GM12878 (cell line): Measurements from ENCODE around the gene CCDC190. TPM values are rescaled to one million over a fixed set of nuclear protein-coding genes. Genes with fewer than 3 reads are reported as not detected.

Experiments
- ATAC-seq: fragments of 200-7000 bp; cut with Tn5 transposase; 3 replicates; pipeline ENCODE4 v1.9.1; 2020; ENCODE audit warnings: mild to moderate bottlenecking, moderate library complexity
- BruUV-seq: library from RNA; stranded (reverse); fragments of 400-500 nt; replicated peaks from 2 replicates; lab custom pipeline; 2021; lab: Mats Ljungman, UMichigan
- CTCF ChIA-PET: fragments of 300-600 bp; sonication (Branson Sonifier 250); formaldehyde crosslinking; extraction: SDS; loops from one replicate; lab custom pipeline; 2021; ENCODE audit warnings: inconsistent platforms; lab: Yijun Ruan, JAX
- POLR2A ChIA-PET: fragments of 350-600 bp; formaldehyde crosslinking; extraction: SDS; loops from one replicate; lab custom pipeline; 2021; ENCODE audit warnings: inconsistent platforms; lab: Charles Lee
- RAD21 ChIA-PET: fragments of 300-600 bp; sonication (Branson Sonifier 250); formaldehyde crosslinking; loops from one replicate; lab custom pipeline; 2023; ENCODE audit warnings: antibody characterized with exemption; ENCODE audit not compliant: unreplicated experiment; lab: Charles Lee
- SMC1A ChIA-PET: fragments of 300-600 bp; sonication (Branson Sonifier 250); formaldehyde crosslinking; loops from one replicate; lab custom pipeline; 2023; ENCODE audit not compliant: unreplicated experiment, uncharacterized antibody; lab: Charles Lee
- DNase-seq: peaks from one replicate; pipeline ENCODE4 v3.0.0-alpha.2; 2011; ENCODE audit warnings: low read depth, low spot score
- FAIRE-seq: peaks from 3 replicates; lab custom pipeline; 2011; peaks lifted over from hg19 to GRCh38; lab: Jason Lieb, UNC
- H2AFZ ChIP-seq: 2 replicates; pipeline ENCODE4 v1.6.0; 2011; ENCODE audit warnings: low read depth, low read length, control low read depth; ENCODE audit not compliant: control insufficient read depth
- H3K27ac ChIP-seq: 2 replicates; pipeline ENCODE4 v1.5.1; 2011; ENCODE audit warnings: control low read depth; ENCODE audit not compliant: control insufficient read depth, insufficient read depth
- H3K27me3 ChIP-seq, 2 experiments: replicated peaks in 1 of 2; 2 replicates each; pipeline versions ENCODE4 v1.6.0 to v1.6.1; 2011; ENCODE audit warnings: low read length in 1 of 2; ENCODE audit not compliant: control insufficient read depth in 2 of 2, insufficient read depth in 2 of 2
- H3K36me3 ChIP-seq, 2 experiments: 2 replicates each; pipeline ENCODE4 v1.5.1; 2011; ENCODE audit warnings: low read length in 1 of 2; ENCODE audit not compliant: control insufficient read depth in 2 of 2, insufficient read depth in 2 of 2
- H3K4me1 ChIP-seq: 2 replicates; pipeline ENCODE4 v1.6.1; 2011; ENCODE audit warnings: mild to moderate bottlenecking, low read length, moderate library complexity, mixed read lengths; ENCODE audit not compliant: control insufficient read depth, insufficient read depth
- H3K4me2 ChIP-seq: 2 replicates; pipeline ENCODE4 v1.6.0; 2011; ENCODE audit warnings: control low read depth; ENCODE audit not compliant: control insufficient read depth, insufficient read depth
- H3K4me3 ChIP-seq: fragments of 200-600 bp; sonication (generic); 2 replicates; pipeline ENCODE4 v1.5.1; 2016
- H3K79me2 ChIP-seq: 2 replicates; pipeline ENCODE4 v1.6.0; 2011; ENCODE audit warnings: low read length; ENCODE audit not compliant: control insufficient read depth, insufficient read depth
- H3K9ac ChIP-seq: 2 replicates; pipeline ENCODE4 v1.8.0; 2011; ENCODE audit warnings: low read length, control low read depth, mixed read lengths; ENCODE audit not compliant: control insufficient read depth, insufficient read depth
- H3K9me3 ChIP-seq: replicated peaks from 3 replicates; pipeline ENCODE4 v1.5.1; 2011; ENCODE audit warnings: mild to moderate bottlenecking, low read length; ENCODE audit not compliant: control insufficient read depth, insufficient read depth
- H4K20me1 ChIP-seq: 2 replicates; pipeline ENCODE4 v1.6.0; 2011; ENCODE audit not compliant: control insufficient read depth, insufficient read depth
- BCL3 ChIP-seq: IDR thresholded peaks from 2 replicates; pipeline ENCODE4 v1.6.1; 2011; ENCODE audit warnings: borderline replicate concordance, low read depth, mild to moderate bottlenecking, moderate library complexity, low read length; ENCODE audit not compliant: insufficient read depth, poor library complexity, severe bottlenecking
- BRCA1 ChIP-seq: IDR thresholded peaks from 2 replicates; pipeline ENCODE4 v1.6.1; 2011; ENCODE audit warnings: low read depth, low read length, improper control_type of control experiment
- MYC ChIP-seq: IDR thresholded peaks from 2 replicates; pipeline ENCODE4 v1.6.1; 2011; ENCODE audit warnings: mild to moderate bottlenecking, low read length, moderate library complexity, inconsistent platforms; ENCODE audit not compliant: insufficient read depth, insufficient replicate concordance, insufficient read length, severe bottlenecking
- RELB ChIP-seq: fragments of 450-650 bp; IDR thresholded peaks from 2 replicates; pipeline ENCODE4 v1.6.1; 2017; ENCODE audit warnings: low read depth, mild to moderate bottlenecking, moderate library complexity
- RUNX3 ChIP-seq: IDR thresholded peaks from 2 replicates; pipeline ENCODE4 v1.6.1; 2012; ENCODE audit warnings: low read length, inconsistent platforms
- SMAD5 ChIP-seq: IDR thresholded peaks from 2 replicates; pipeline ENCODE4 v1.6.1; 2016; ENCODE audit warnings: antibody characterized with exemption, low read depth
- WGBS: methylation state at CpG from one replicate; pipeline ENCODE4 v1.1.6; 2016; ENCODE audit warnings: low lambda C conversion rate; ENCODE audit not compliant: insufficient replicate concordance, insufficient coverage; ENCODE audit errors: missing lambda C conversion rate; 5-methylcytosine and 5-hydroxymethylcytosine counted together
- in situ Hi-C: fragments of 300-500 bp; cut with MboI; formaldehyde crosslinking; loops from 9 replicates; pipeline ENCODE4 v1.14.3; 2018; ENCODE audit warnings: mixed read lengths
- intact Hi-C: fragments of 100-400 bp; cut with micrococcal nuclease; formaldehyde crosslinking; loops from one replicate; pipeline ENCODE4 v1.14.2; 2022; ENCODE audit not compliant: unreplicated experiment
- polyA plus RNA-seq, 11 experiments: library from polyadenylated mRNA; depleted of rRNA in 4 of 11; unstranded in 6 of 11; stranded (reverse) in 5 of 11; fragments of >200 nt; fragmentation: Nextera tagmentation in 4 of 11; fragmentation: Illumina TruSeq in 1 of 11; extraction: Ambion mirVana in 4 of 11; extraction: Trizol in 1 of 11; gene quantifications; 1 replicate in 1 of 11; 2 replicates in 10 of 11; pipeline versions ENCODE4 v1.2.1 to v1.2.3, GENCODE V29; 2011 to 2016; ENCODE audit warnings: inconsistent platforms in 2 of 11, missing spikeins in 2 of 11, low read depth in 1 of 11
- total RNA-seq, 4 experiments: library from RNA; depleted of rRNA in 3 of 4; stranded (reverse); fragments of >200 nt in 3 of 4; fragmentation: Illumina TruSeq in 1 of 4; extraction: Trizol in 1 of 4; gene quantifications; 2 replicates each; pipeline versions ENCODE4 v1.2.1 to v1.2.3, GENCODE V29; 2013 to 2021
- TF ChIP-seq, protein P1 (sequence below): IDR thresholded peaks from 2 replicates; pipeline ENCODE4 v1.6.1; 2012; ENCODE audit warnings: low read length, inconsistent platforms

The CCDC190 gene
- total and polyA plus RNA-seq, 10 of the 15 experiments (the other 5 are each of a cell fraction or from before 2014, with no cell fraction given) = not detected

DNA sequence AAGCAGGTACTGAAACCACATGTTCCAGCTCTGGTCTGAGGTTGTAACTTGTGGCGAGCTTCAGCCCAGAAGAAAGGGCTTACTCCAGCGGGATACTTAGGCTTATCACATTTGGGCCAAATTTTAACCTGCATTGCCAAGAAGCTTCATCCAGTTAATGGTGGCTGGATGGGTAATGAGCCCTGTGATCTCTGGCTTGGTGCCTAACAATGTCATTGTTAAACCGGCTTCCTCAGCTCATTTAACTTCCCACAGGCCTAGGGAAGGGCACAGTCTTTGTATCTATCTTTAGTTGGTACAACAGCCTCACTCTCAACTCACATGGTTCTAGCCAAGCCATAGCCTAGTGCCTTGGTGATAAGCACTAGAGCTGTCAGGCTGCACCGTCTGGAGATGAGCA lies 43.6 kb upstream of the CCDC190 start (continued):
- no peak for TF ChIP-seq RELB
- TF ChIP-seq, all 136 proteins: peak for 0

- no peaks in the 10 kb centered on the region for H3K9me3 ChIP-seq
- no peak overlapping the region for H3K27ac ChIP-seq
- in situ Hi-C loops (no loop called here), intact Hi-C loops (no loop called here)
- no peak overlapping the region for H3K4me3 ChIP-seq
- BruUV-seq = no TSS peak
- SMC1A ChIA-PET = interaction anchor here (0.7 to 1.0 kb wide), 2 partner anchors 17 to 84 kb away, joined by 3 read pairs; no protein-coding TSS in a partner anchor
- H3K36me3 ChIP-seq = no peaks in the 10 kb centered on the region
- H3K9ac ChIP-seq = no peak overlapping the region
- H3K79me2 ChIP-seq = no peaks in the 10 kb centered on the region
- H3K4me1 ChIP-seq = no peaks in the 10 kb centered on the region
- H2AFZ ChIP-seq = no peak overlapping the region
- H4K20me1 ChIP-seq = no peaks in the 10 kb centered on the region
- CTCF ChIA-PET = interaction anchor here (1.2 kb wide), 1 partner anchor 13 kb away, joined by 3 read pairs; no protein-coding TSS in a partner anchor
- H3K27me3 ChIP-seq = no peaks in the 10 kb centered on the region; a peak in 1 of 4 replicates
- DNase-seq = no peak
- no peak for ATAC-seq
- RAD21 ChIA-PET = no interaction called here
- no peak for FAIRE-seq
- POLR2A ChIA-PET = no interaction called here
- TF ChIP-seq, protein P1, sequence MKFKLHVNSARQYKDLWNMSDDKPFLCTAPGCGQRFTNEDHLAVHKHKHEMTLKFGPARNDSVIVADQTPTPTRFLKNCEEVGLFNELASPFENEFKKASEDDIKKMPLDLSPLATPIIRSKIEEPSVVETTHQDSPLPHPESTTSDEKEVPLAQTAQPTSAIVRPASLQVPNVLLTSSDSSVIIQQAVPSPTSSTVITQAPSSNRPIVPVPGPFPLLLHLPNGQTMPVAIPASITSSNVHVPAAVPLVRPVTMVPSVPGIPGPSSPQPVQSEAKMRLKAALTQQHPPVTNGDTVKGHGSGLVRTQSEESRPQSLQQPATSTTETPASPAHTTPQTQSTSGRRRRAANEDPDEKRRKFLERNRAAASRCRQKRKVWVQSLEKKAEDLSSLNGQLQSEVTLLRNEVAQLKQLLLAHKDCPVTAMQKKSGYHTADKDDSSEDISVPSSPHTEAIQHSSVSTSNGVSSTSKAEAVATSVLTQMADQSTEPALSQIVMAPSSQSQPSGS = no peak
- TF ChIP-seq BCL3 (no peak), SMAD5 (no peak), BRCA1 (no peak), RUNX3 (no peak), MYC (no peak)
- TF ChIP-seq, all 136 proteins: peak for 0
- WGBS = 2% methylated on average over 3 of the region's 3 CpGs
- H3K4me2 ChIP-seq = no peak overlapping the region
Observed at GRCh38 chr1:162904023-162904422, 43.0 kb upstream of the CCDC190 start.
